Measurements from ENCODE around the gene LSAMP.

DNA sequence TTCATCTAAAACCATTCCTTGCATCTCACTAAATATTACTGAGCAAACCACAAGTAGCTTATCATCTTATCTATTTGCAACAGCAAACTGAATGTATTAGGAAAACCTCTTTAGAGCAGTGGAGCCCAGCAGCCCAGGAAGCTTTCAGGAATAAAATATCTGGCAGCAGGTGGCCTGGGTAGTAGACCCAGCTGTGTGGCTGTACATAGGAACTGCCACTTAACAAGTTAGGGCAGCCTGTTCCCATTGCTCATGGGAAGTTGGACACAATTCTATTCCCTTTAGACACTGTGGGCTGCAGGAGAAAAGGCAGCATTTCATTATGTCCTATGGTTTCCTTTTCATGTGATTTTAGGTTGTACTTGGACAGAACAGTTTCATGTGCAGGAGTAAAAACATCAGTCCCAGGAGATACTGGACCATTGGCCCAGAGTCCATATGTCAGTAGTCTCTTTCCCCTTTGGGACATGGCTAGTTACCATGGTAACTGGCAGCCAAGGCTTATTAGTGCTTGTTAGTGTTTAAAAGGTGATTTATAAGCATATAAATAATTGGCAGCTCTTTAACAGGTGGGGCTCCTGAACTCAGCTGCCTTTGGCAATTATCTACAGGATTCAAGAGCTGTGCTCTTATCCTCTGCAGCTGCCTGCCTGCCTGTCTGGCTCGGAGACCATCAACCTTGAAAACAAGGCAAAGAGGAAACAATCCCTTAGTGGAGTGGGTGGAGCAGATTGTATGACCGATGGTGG is 28.9 kb upstream of the LSAMP start:
- TF ChIP-seq, protein P1, sequence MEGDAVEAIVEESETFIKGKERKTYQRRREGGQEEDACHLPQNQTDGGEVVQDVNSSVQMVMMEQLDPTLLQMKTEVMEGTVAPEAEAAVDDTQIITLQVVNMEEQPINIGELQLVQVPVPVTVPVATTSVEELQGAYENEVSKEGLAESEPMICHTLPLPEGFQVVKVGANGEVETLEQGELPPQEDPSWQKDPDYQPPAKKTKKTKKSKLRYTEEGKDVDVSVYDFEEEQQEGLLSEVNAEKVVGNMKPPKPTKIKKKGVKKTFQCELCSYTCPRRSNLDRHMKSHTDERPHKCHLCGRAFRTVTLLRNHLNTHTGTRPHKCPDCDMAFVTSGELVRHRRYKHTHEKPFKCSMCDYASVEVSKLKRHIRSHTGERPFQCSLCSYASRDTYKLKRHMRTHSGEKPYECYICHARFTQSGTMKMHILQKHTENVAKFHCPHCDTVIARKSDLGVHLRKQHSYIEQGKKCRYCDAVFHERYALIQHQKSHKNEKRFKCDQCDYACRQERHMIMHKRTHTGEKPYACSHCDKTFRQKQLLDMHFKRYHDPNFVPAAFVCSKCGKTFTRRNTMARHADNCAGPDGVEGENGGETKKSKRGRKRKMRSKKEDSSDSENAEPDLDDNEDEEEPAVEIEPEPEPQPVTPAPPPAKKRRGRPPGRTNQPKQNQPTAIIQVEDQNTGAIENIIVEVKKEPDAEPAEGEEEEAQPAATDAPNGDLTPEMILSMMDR (conservative IDR thresholded peaks at IDR 0.05; ENCODE audit: low read depth, low read length): no peak
- no peak for TF ChIP-seq EZH2 (IDR thresholded peaks at IDR 0.05; ENCODE audit: borderline replicate concordance, low read depth, low read length, poor library complexity, severe bottlenecking)

All from A673 (cell line).